Psoas muscle (tissue), 8 donors: ENCODE measurements around the gene PCDHGB7. TPM values are rescaled to one million over a fixed set of nuclear protein-coding genes. Genes with fewer than 3 reads are reported as not detected.
A peak's percentile ranks its signal among the peaks of the same experiment; 100 is the strongest.
"Not testable (repeated sequence)": the region's sequence is repeated elsewhere in the genome, so short reads cannot be mapped to it uniquely, and the experiment has no call there.

Source experiments
- ATAC-seq, 4 donors: fragments of 200-7000 bp; cut with Tn5 transposase; one replicate each; pipeline ENCODE4 v1.9.1; 2020; ENCODE audit warnings: moderate library complexity in 3 of 4, mild to moderate bottlenecking in 2 of 4
- DNase-seq, 2 donors: peaks; one replicate each; pipeline ENCODE4 v3.0.0-alpha.2; 2020
- H3K27ac ChIP-seq: fragments of 200-600 bp; one replicate; pipeline ENCODE4 v1.8.0; 2022
- H3K27me3 ChIP-seq, 3 donors: fragments of 200-600 bp in 1 of 3; one replicate each; pipeline versions ENCODE4 v1.6.1 to v1.8.0; 2013 to 2022; ENCODE audit warnings: low read length in 2 of 3, mild to moderate bottlenecking in 2 of 3, moderate library complexity in 1 of 3; ENCODE audit not compliant: insufficient read depth in 3 of 3
- H3K36me3 ChIP-seq, 2 donors: fragments of 200-600 bp in 1 of 2; one replicate each; pipeline versions ENCODE4 v1.6.1 to v1.8.0; 2013 to 2022; ENCODE audit warnings: low read depth in 1 of 2, mild to moderate bottlenecking in 1 of 2, moderate library complexity in 1 of 2; ENCODE audit not compliant: insufficient read depth in 1 of 2
- H3K4me1 ChIP-seq: fragments of 200-600 bp; one replicate; pipeline ENCODE4 v1.8.0; 2022
- H3K4me3 ChIP-seq: fragments of 200-600 bp; one replicate; pipeline ENCODE4 v1.8.0; 2022; ENCODE audit warnings: mild to moderate bottlenecking
- H3K9me3 ChIP-seq: fragments of 200-600 bp; one replicate; pipeline ENCODE4 v1.8.0; 2022
- WGBS, 3 donors: extraction: QIAGEN DNeasy Blood & Tissue Kit; methylation state at CpG; one replicate each; pipeline versions ENCODE4 v1.1.6 to v1.1.7; 2013; 5-methylcytosine and 5-hydroxymethylcytosine counted together
- intact Hi-C, 2 donors: fragments of 100-400 bp; cut with DNase I; formaldehyde crosslinking; loops; one replicate each; pipeline versions ENCODE4 v1.11.0 to v1.14.2; 2022
- polyA plus RNA-seq, 3 donors: library from polyadenylated mRNA; stranded (reverse); fragments of 200-250 nt; gene quantifications; one replicate each; pipeline ENCODE4 v1.2.3, GENCODE V29; 2013
- total RNA-seq, 4 donors: library from RNA; stranded (reverse); fragmentation: NEBNext Ultra II Directional in 2 of 4; extraction: Animal tissue kit (Norgen Biotek cat#: 25700) in 2 of 4; gene quantifications; one replicate each; pipeline versions ENCODE4 v1.2.1 to v1.2.4, GENCODE V29; 2021 to 2023
- TF ChIP-seq, protein P1 (sequence below): fragments of 200-600 bp; IDR thresholded peaks from one replicate; pipeline ENCODE4 v1.8.0; 2022; ENCODE audit warnings: antibody characterized with exemption
- donor health status: healthy with polysubstance abuse.
- donor health status: DM: no; HTN: no; CAD: no; lungs with moderate emphysema.
- donor health status: Bipolar disorder and iron deficiency.
- donor health status: healthy.
- donor health status: DM: yes; HTN: yes; CAD: no.
- donor health status: DM: no; HTN: no; CAD: no.
- donor health status: DM: no; HTN: no; CAD: no.
- donor health status: DM: yes; HTN: yes; CAD: no.

PCDHGB7 gene
- total and polyA plus RNA-seq, 7 donors: 0.70 to 7.2 (median 3.8) TPM

- H3K9me3 ChIP-seq, H3K4me1 ChIP-seq, intact Hi-C loops, H3K36me3 ChIP-seq: not testable (repeated sequence)
- peaks cover 0 to 48% (median 12%) of the 10 kb centered on the region in 3 donors for H3K27me3 ChIP-seq
- WGBS, 3 donors: 7 to 9% (median 8%) methylated on average over 21 to 25 of the region's 43 CpGs
- peak within 1 kb of the TSS; percentile 63 for H3K4me3 ChIP-seq
- DNase-seq: peak; percentile 46 to 72
- TF ChIP-seq, protein P1, sequence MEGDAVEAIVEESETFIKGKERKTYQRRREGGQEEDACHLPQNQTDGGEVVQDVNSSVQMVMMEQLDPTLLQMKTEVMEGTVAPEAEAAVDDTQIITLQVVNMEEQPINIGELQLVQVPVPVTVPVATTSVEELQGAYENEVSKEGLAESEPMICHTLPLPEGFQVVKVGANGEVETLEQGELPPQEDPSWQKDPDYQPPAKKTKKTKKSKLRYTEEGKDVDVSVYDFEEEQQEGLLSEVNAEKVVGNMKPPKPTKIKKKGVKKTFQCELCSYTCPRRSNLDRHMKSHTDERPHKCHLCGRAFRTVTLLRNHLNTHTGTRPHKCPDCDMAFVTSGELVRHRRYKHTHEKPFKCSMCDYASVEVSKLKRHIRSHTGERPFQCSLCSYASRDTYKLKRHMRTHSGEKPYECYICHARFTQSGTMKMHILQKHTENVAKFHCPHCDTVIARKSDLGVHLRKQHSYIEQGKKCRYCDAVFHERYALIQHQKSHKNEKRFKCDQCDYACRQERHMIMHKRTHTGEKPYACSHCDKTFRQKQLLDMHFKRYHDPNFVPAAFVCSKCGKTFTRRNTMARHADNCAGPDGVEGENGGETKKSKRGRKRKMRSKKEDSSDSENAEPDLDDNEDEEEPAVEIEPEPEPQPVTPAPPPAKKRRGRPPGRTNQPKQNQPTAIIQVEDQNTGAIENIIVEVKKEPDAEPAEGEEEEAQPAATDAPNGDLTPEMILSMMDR: peak; percentile 71
- H3K27ac ChIP-seq: peak within 1 kb of the TSS; percentile 51
- ATAC-seq: peak; percentile 90 to 95 (median 93)
These were observed 19.5 kb upstream of the PCDHGB7 start, which contains the start of gene PCDHGB5 for GRCh38 chr5:141397756-141398551. Gene PCDHGB5, plus strand, starts transcription at chr5:141397947. Its CDS starts 181 bp downstream, at chr5:141398128.

GRCh38 chr5:141398608-141399007 is 18.9 kb upstream of the PCDHGB7 start:
- Histone ChIP-seq H3K9me3 (peaks cover 4% of the 10 kb centered on the region), H3K27me3 (peaks cover 0 to 50% (median 16%) of the 10 kb centered on the region in 3 donors), H3K36me3 (no peaks in the 10 kb centered on the region), H3K27ac (no peak overlapping the region), H3K4me3 (peak overlapping the region; percentile 42), H3K4me1 (peaks cover 4% of the 10 kb centered on the region)
- ATAC-seq (peak; percentile 55 to 80 (median 66)), DNase-seq (peak in 1 of 2 donors; percentile 52)
- WGBS, 3 donors: 17 to 28% (median 24%) methylated on average over 15 of the region's 15 CpGs
- intact Hi-C loops: no loop called here
- TF ChIP-seq, protein P1: peak; percentile 10

GRCh38 chr5:141399555-141400258 is 17.8 kb upstream of the PCDHGB7 start:
- peaks cover 4% of the 10 kb centered on the region for H3K9me3 ChIP-seq
- DNase-seq (no peak), ATAC-seq (no peak)
- H3K27ac ChIP-seq: no peak overlapping the region
- peak overlapping the region; percentile 42 for H3K4me3 ChIP-seq
- H3K27me3 ChIP-seq: peaks cover 0 to 48% (median 17%) of the 10 kb centered on the region in 3 donors
- intact Hi-C loops: no loop called here
- peaks cover 4% of the 10 kb centered on the region for H3K4me1 ChIP-seq
- TF ChIP-seq, protein P1: no peak
- no peaks in the 10 kb centered on the region for H3K36me3 ChIP-seq
- WGBS, 3 donors: 26 to 34% (median 30%) methylated on average over 56 to 61 of the region's 61 CpGs

DNA sequence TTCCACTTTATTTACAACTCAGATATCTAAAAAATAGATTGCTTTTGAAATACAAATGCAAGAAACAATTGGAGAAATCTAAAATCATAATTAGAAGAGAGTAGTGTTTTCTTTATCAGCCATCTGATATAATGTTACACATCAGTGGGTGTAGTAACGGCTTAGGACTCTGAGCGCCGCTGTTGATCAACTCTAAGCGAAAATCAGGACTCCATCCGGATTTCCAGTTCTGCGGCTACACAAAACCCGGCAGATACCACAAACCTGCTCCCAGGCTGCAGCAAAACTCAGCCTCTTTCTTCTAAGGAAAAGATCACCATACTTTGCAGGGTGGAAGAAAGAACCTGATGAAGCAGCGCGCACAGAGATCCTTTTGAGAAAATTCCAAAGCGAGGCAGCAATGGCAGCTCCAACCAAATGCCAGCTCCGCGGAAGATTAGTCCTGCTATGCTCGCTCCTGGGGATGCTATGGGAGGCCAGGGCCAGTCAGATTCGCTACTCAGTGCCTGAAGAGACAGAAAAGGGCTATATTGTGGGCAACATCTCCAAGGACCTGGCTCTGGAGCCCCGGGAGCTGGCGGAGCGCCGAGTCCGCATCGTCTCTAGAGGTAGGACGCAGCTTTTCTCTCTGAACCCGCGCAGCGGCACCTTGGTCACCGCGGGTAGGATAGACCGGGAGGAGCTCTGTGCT is 14.8 kb upstream of the PCDHGB7 start, which contains the start of gene PCDHGA9:
Gene PCDHGA9 (plus strand): TSS at position 226 of the 691 bp plus-strand sequence. CDS start 175 bp downstream, at position 401.
- intact Hi-C loops: no loop called here
- Histone ChIP-seq H3K4me1 (peaks cover 4% of the 10 kb centered on the region), H3K9me3 (peaks cover 4% of the 10 kb centered on the region), H3K36me3 (no peaks in the 10 kb centered on the region), H3K27me3 (peaks cover 0 to 37% (median 17%) of the 10 kb centered on the region in 3 donors), H3K4me3 (peak within 1 kb of the TSS; percentile 47), H3K27ac (no peak within 1 kb of the TSS)
- DNase-seq (peak in 1 of 2 donors; percentile 59), ATAC-seq (peak in 3 of 4 donors; percentile 49 to 60 (median 55))
- TF ChIP-seq, protein P1: peak; percentile 46
- WGBS, 3 donors: 20 to 22% (median 20%) methylated on average over 27 of the region's 27 CpGs
